HS-27A (cell line): ENCODE data around the gene ANAPC5.
"Not testable (repeated sequence)": the region's sequence is repeated elsewhere in the genome, so short reads cannot be mapped to it uniquely, and the experiment has no call there.

Source experiments
- DNase-seq: peaks from one replicate; pipeline ENCODE4 v3.0.0-alpha.2; 2012; ENCODE audit warnings: low read depth, missing footprints

The ANAPC5 gene

GRCh38 chr12:121284551-121285390 is 67.4 kb downstream of the ANAPC5 start:
- no peak for DNase-seq

DNA sequence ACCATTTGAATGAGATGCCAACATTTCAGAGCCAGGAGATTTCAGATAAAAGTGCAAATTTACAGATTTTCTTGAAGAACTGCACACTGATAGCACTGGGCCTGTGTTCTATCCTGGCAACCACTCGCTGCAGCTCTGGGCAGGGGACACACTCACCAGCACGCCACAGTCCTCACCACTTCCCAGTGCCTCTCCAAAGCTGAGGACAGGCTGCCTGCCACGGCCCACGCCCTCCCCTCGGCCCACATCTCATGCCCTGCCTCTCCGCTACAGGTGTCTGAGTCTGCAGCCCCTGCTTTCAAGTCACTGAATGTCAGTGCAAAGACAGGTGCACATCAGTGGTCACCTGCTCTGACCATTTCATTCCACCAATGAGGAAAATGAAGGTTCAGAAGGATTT is 68.4 kb downstream of the ANAPC5 start:
- no peak for DNase-seq

DNA sequence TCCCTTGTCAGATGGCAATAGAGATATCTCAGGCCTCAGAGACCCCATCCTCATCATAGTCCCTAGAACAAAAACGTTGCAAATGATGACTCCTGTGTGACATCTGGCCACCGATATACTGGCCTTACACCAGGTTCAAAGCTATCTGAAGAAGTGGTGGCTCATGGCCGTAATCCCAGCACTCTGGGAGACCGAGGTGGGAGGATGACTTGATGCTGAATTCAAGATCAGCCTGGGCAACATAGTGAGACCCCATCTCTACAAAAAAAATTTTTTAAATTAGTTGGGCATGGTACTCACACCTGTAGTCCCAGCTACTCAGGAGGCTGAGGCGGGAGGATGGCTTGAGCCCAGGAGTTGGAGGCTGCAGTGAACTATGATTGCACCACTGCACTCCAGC is 68.8 kb downstream of the ANAPC5 start:
- no peak for DNase-seq

DNA sequence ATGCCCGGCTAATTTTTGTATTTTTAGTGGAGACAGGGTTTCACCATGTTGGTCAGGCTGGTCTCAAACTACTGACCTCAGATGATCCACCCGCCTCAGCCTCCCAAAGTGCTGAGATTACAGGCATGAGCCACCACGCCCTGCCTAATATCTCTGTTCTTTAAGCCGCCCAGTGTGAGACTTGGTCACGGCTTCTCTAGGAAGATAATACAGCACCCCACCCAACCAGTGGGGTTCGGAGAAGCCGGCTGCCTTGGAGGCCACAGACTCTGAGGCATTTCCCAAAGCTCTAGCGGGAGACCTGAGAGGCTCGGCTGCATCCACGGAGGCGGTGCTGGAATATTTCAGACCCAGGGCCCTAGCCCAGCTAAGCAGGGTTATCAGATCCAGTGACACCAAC is 69.3 kb downstream of the ANAPC5 start:
- not testable (repeated sequence) for DNase-seq

DNA sequence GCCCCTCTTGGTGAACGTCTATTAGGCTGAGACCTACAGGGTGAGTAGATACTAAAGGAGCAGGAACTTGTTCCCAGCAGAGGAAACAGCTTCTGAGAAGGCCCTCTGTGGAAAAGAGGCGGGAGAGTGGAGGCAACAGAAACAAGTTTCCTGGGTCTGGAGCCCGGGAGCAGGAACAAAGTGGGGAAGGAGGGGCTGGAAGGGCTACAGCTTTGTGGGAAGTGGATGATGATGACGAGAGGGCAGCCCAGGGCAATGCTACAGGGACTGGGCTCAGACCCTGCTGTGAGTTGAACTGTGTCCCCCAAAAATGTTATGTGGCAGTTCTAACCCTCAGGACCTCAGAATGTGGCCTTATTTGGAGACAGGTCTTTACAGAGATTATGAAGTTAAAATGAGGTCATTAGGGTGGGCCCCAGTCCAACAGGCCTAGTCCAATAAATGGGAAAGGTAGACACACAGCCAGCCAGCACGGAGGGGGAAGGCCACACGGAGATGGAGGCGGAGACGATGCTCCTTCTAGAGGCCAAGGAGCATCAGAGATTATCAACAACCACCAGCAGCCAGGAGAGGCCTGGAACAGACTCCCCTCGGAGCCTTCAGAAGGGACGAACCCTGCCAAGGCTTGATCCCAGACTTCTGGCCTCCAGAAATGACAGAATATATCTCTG is 70.0 kb downstream of the ANAPC5 start:
- DNase-seq, result no peak

DNA sequence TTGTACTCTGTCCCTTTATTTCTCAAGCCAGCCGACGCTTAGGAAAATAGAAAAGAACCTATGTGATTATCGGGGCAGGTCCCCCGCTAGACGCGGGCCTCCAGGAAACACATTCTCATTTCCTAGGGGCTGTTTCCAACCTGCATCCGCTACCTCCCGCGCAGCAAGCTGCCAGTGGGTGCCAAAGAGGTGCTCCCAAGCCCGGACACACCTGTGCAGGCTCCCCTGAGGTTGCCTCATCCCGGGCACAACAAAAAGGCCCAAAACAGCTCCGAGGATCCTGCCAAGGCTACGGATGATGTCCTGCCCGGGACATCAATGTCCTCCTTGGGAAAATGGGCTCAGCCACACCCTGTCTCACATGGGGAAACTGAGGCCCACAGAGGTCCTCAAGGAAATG is 71.1 kb downstream of the ANAPC5 start:
- DNase-seq, result not testable (repeated sequence)

GRCh38 chr12:121280531-121280930 is 71.7 kb downstream of the ANAPC5 start:
- DNase-seq, result not testable (repeated sequence)

DNA sequence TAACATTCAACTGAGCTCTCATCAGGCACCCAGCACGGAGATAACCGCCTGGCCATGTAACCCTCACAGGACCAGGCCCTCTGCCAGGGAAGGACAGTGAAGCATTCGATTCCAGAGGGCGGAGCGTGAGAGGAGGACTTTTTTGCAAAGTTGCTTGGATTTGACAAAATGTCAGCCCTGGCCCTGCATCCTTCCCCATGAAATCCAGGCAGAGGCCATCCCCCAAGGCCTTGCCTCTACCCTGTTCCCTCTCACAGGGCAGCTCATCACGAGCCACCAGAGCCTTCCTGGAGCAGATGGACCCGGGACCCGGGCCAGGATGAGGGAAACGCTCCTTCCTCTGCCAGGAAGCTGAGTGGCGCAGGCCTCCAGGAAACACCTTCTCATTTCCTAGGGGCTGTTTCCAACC is 72.7 kb downstream of the ANAPC5 start:
- no peak for DNase-seq

DNA sequence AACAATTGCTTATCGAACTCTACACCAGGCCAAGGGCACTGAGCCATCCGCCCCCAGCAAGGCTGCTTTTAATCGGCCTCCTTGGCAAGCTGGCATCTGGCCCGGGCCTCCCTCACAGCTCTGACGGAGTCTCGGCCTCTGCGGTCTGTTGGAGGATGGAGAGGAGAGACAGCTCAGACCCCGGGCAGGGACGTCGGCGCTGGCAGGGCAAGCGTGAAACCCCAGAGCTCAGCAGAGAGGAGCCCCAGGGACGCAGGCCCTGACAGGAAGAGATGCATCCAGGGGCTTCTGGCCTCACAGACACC is 73.2 kb downstream of the ANAPC5 start:
- no peak for DNase-seq

DNA sequence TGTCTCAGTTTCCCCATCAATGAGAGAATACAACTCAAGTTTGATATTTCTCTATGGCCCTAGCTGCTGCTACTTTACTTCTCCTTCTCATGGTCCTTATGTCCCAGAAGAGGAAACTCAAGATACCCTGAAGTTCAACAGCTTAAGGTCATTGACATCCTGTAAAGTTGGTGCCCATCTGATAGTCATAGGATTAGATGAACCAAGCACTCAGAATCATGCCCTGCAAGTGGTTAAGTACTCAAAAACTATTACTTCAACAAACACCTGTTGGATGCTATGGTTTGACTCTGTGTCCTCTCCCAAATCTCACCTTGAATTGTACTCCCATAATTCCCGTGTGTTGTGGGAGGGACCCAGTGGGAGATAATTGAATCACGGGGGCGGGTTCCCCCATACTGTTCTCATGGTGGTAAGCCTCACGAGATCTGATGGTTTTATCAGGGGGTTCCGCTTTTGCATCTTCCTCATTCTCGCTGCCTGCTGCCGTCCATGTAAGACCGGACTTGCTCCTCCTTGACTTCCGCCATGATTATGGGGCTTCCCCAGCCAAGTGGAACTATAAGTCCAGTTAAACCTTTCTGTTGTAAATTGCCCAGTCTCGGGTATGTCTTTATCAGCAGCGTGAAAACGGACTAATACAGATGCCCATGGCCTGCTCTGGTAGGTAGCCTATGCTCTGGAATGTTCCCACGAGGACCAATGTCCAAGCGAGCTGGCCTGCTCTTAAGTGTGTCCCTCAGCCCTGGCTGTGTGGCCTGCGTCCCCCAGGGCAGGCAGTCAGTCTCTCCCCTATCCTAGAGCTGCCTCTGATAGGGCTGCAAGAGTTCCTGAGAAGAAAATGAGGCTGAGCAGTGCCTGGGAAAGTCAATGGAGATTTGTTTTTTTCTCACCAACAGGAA is 73.8 kb downstream of the ANAPC5 start:
- DNase-seq, result no peak

GRCh38 chr12:121277374-121277759 is 74.8 kb downstream of the ANAPC5 start:
- DNase-seq, result no peak

DNA sequence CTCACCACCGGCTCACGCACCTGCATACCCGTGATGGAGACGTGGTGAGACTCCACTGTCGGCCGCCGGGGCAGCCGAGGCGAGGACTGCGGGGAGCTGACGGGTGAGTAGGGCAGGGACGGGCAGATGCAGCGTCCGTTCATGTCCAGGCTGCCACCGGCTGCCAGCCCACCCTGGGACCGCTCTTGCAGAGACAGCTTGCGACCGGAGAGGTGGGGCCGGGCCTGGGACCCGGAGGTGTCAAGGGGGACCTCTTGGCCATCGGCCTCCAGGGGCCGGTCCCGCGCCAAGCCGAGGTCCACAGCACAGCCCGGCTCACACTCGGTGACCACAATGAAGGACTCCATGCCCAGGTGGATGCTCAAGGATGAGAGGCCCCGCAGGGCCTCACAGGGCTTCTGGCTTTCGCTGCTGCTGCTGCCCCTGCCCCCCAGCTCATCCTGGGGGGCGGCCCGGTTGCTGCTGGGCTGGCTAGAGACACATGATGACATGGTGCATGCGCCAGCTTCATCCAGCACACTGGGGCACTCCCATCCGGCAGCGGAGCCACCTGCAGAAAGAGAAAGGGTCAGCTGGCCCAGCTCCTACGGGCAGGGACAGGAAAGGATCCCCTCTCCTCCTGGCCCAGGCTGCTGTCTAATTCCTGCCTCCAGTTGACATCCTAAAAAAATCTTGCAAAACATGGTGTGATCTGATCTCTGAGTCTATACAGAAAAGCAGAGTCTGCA is 78.0 kb downstream of the ANAPC5 start:
- DNase-seq, result no peak

GRCh38 chr12:121273364-121273896 is 78.8 kb downstream of the ANAPC5 start:
- no peak for DNase-seq

GRCh38 chr12:121267822-121268221 is 84.4 kb downstream of the ANAPC5 start:
- DNase-seq, result no peak

DNA sequence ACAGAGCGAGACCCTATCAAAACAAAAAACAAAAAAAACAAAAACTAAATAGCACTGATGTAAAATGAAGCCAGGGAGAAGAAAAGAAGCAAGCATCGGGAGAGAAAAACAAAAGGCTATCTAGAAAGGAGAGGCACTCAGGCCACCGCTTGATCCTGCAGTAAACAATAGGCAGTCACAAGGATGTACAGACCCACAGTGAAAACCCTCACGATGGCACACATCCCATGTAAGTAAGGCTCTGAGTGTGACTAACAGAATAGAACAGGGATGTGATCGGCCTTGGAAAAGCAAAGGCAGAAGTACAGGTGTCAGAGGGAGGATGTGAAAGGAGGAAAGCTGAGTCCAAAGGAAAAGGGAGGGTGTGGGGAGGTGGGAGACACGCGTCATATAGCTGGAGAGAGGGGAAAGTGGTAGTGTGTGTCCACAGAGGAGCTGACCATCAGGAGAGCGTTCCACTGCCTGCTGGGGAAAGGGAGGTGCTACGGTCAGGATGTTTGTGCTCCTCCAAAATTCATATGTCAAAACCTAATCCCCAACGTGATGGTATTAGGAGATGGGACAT is 87.2 kb downstream of the ANAPC5 start:
- DNase-seq, result no peak

GRCh38 chr12:121264135-121264534 is 88.1 kb downstream of the ANAPC5 start:
- DNase-seq, result no peak

DNA sequence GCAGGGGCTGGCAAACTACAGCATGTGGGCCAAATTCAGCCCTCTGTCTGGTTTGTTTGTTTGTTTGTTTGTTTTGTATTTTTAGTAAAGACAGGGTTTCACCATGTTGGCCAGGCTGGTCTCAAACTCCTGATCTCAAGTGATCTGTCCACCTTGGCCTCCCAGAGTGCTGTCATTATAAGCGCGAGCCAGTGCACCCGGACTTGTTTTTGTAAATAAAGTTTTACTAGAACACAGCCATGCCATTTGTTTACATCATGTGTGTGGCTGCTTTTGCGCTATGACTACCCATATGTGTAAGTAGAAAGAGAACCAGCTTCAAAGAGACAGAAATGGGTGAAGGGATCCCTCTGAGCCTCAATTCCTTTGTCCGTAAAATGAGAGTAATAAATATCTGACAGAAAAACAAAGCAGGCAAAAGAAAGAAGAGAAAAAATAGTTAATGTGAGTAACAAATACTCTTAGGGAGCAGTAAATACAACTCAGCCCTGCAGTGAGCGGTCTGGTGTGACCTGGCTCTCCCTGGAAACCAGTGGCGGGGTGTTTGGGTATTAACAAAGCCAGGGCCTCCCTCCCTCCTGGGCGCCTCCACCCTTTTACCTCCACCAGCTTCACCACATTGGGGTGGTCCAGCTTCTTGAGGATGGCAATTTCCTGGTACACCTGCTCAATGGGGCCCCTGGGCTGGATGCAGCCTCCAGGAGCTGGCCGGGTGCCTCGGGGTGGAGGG is 88.8 kb downstream of the ANAPC5 start:
- DNase-seq, result no peak

GRCh38 chr12:121261398-121261797 is 90.8 kb downstream of the ANAPC5 start:
- no peak for DNase-seq

DNA sequence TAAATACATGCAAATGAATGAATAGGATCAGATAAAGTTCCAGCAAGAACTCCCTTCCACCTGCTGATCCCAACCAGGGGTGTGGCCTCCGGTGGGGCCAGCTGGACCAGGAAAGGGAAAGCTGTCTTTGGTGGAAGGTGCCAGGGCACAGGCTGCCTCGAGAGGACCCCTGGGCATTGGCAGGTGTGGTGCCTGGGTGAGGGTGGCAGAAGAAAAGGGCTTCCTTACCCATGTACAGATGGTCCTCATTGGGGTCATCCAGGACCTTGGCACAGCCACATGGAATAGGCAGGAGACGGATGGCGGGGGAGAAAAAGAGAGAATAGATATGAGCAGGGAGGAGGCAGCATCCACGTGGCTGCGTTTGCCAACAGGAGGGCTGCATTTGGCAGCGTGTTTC is 92.1 kb downstream of the ANAPC5 start:
- DNase-seq, result no peak

DNA sequence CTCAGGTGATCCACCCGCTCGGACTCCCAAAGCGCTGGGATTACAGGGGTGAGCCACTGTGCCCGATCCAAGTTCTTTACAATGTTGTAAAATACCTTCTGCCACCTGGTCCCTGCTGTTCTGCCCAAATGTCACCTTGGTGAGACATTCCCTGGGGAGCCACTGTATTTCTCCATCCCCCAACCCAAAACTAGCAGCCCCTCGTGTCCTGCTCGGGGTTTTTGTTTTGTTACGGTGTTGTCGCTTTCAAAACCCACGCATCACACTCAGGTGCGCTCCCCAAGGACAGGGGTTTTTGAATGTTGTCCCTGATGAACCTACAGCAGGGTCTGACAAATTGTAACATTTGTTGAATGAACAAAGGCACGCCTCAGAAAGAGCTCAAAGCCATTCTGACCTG is 93.1 kb downstream of the ANAPC5 start:
- no peak for DNase-seq
